Endothelial cell of umbilical vein (primary cell): ENCODE measurements around the gene PI4KA. TPM values are rescaled to one million over a fixed set of nuclear protein-coding genes. Genes with fewer than 3 reads are reported as not detected.

ENCODE experiments used
- BruUV-seq: library from RNA; stranded (reverse); fragments of 400-500 nt; replicated peaks from 2 replicates; lab custom pipeline; 2021; lab: Mats Ljungman, UMichigan
- CTCF ChIA-PET: fragments of 300-600, 350-600 bp; sonication (Branson Sonifier 250); formaldehyde crosslinking; loops from one replicate; lab custom pipeline; 2021; ENCODE audit warnings: antibody characterized with exemption, inconsistent platforms; lab: Charles Lee
- POLR2A ChIA-PET: fragments of 300-600, 350-600 bp; sonication (Branson Sonifier 250); formaldehyde crosslinking; loops from one replicate; lab custom pipeline; 2021; ENCODE audit warnings: antibody characterized with exemption, inconsistent platforms; lab: Charles Lee
- DNase-seq: peaks from one replicate; pipeline ENCODE4 v3.0.0-alpha.2; 2011; ENCODE audit warnings: low read depth, low spot score
- FAIRE-seq: peaks from 2 replicates; lab custom pipeline; 2011; peaks lifted over from hg19 to GRCh38; lab: Jason Lieb, UNC
- H2AFZ ChIP-seq: 2 replicates; pipeline ENCODE4 v1.6.0; 2012; ENCODE audit warnings: low read depth, low read length, control low read depth, inconsistent platforms
- H3K27ac ChIP-seq: 2 replicates; pipeline ENCODE4 v1.5.1; 2011; ENCODE audit warnings: low read depth, mild to moderate bottlenecking, control low read depth, low read length, moderate library complexity; ENCODE audit not compliant: insufficient read depth
- H3K27me3 ChIP-seq, 2 experiments: 2 replicates each; pipeline versions ENCODE4 v1.6.0 to v1.6.1; 2011; ENCODE audit warnings: low read length in 2 of 2, mixed read lengths in 1 of 2; ENCODE audit not compliant: control insufficient read depth in 2 of 2, insufficient read depth in 2 of 2
- H3K36me3 ChIP-seq, 2 experiments: 2 replicates in 1 of 2; 3 replicates in 1 of 2; pipeline ENCODE4 v1.5.1; 2011; ENCODE audit warnings: low read length in 2 of 2, mild to moderate bottlenecking in 1 of 2, moderate library complexity in 1 of 2; ENCODE audit not compliant: control insufficient read depth in 2 of 2, insufficient read depth in 2 of 2; ENCODE audit errors: extremely low read depth in 1 of 2
- H3K4me1 ChIP-seq: 3 replicates; pipeline ENCODE4 v1.5.1; 2011; ENCODE audit warnings: mild to moderate bottlenecking, low read length; ENCODE audit not compliant: control insufficient read depth, insufficient read depth; ENCODE audit errors: extremely low read depth
- H3K4me2 ChIP-seq: 2 replicates; pipeline ENCODE4 v1.6.1; 2011; ENCODE audit warnings: low read length, control low read depth, mixed read lengths; ENCODE audit not compliant: insufficient read depth
- H3K4me3 ChIP-seq, 3 experiments: fragments of 200-600 bp in 1 of 3; sonication (generic), shearing (Covaris generic) in 1 of 3; replicated peaks in 1 of 3; 2 replicates each; pipeline ENCODE4 v1.5.1; 2011 to 2016; ENCODE audit warnings: control low read depth in 3 of 3, low read length in 3 of 3, mild to moderate bottlenecking in 2 of 3, inconsistent platforms in 1 of 3, low read depth in 1 of 3, moderate library complexity in 1 of 3; ENCODE audit not compliant: insufficient read depth in 1 of 3
- H3K79me2 ChIP-seq: 2 replicates; pipeline ENCODE4 v1.6.0; 2012; ENCODE audit warnings: low read length, inconsistent platforms; ENCODE audit not compliant: control insufficient read depth, insufficient read depth
- H3K9ac ChIP-seq: replicated peaks from 2 replicates; pipeline ENCODE3; 2011; ENCODE audit warnings: low read length, control low read depth; ENCODE audit not compliant: insufficient read depth; ENCODE audit errors: extremely low read depth
- H3K9me1 ChIP-seq: replicated peaks from 3 replicates; pipeline ENCODE4 v1.6.0; 2011; ENCODE audit warnings: mild to moderate bottlenecking, low read length; ENCODE audit not compliant: control insufficient read depth, insufficient read depth; ENCODE audit errors: extremely low read depth
- H3K9me3 ChIP-seq: replicated peaks from 2 replicates; pipeline ENCODE4 v1.5.1; 2012; ENCODE audit warnings: low read length, inconsistent platforms; ENCODE audit not compliant: control insufficient read depth, insufficient read depth
- H4K20me1 ChIP-seq: replicated peaks from 2 replicates; pipeline ENCODE3; 2011; ENCODE audit warnings: mild to moderate bottlenecking, low read length; ENCODE audit not compliant: control insufficient read depth, insufficient read depth; ENCODE audit errors: extremely low read depth
- FOS ChIP-seq: IDR thresholded peaks from 2 replicates; pipeline ENCODE4 v1.6.1; 2011; ENCODE audit warnings: mild to moderate bottlenecking, low read length, moderate library complexity, borderline replicate concordance; ENCODE audit not compliant: insufficient read depth
- JUN ChIP-seq: IDR thresholded peaks from 2 replicates; pipeline ENCODE4 v1.6.1; 2011; ENCODE audit warnings: borderline replicate concordance, low read depth; ENCODE audit not compliant: insufficient read length, insufficient read depth
- POLR2AphosphoS5 ChIP-seq: IDR thresholded peaks from 2 replicates; pipeline ENCODE4 v1.6.1; 2012; ENCODE audit warnings: low read depth, mild to moderate bottlenecking, control low read depth, low read length, moderate library complexity; ENCODE audit not compliant: insufficient read depth
- dilution Hi-C: fragments of 300-500 bp; cut with MboI; formaldehyde crosslinking; loops from one replicate; pipeline ENCODE4 v1.15.0; 2019; ENCODE audit warnings: low sequenced_read_pairs; ENCODE audit not compliant: extremely low pct_ligation_motif_present
- intact Hi-C: fragments of 100-400 bp; cut with micrococcal nuclease; formaldehyde crosslinking; loops from one replicate; pipeline ENCODE4 v1.10.0; 2022
- polyA plus RNA-seq, 4 experiments: library from polyadenylated mRNA; depleted of rRNA in 3 of 4; stranded (reverse) in 3 of 4; unstranded in 1 of 4; fragments of >200 nt; gene quantifications; 2 replicates each; pipeline versions ENCODE4 v1.2.1 to v1.2.3, GENCODE V29; 2011 to 2012; ENCODE audit warnings: missing spikeins in 1 of 4
- total RNA-seq: library from RNA; stranded (reverse); gene quantifications from 2 replicates; pipeline ENCODE4 v1.2.3, GENCODE V29; 2021
- TF ChIP-seq, protein P1 (sequence below), 2 donors: IDR thresholded peaks; 1 replicate in 1 of 2; 2 replicates in 1 of 2; pipeline ENCODE4 v1.5.1; 2011; ENCODE audit warnings: low read length in 2 of 2, mild to moderate bottlenecking in 2 of 2, moderate library complexity in 2 of 2, control low read depth in 1 of 2, inconsistent platforms in 1 of 2, low read depth in 1 of 2; ENCODE audit not compliant: insufficient read depth in 1 of 2; ENCODE audit errors: extremely low read depth in 1 of 2

The PI4KA gene
- total and polyA plus RNA-seq, 2 donors (not counting 3 experiments of a cell fraction or from before 2014, with no cell fraction given) = 28.9 to 56.4 TPM

DNA sequence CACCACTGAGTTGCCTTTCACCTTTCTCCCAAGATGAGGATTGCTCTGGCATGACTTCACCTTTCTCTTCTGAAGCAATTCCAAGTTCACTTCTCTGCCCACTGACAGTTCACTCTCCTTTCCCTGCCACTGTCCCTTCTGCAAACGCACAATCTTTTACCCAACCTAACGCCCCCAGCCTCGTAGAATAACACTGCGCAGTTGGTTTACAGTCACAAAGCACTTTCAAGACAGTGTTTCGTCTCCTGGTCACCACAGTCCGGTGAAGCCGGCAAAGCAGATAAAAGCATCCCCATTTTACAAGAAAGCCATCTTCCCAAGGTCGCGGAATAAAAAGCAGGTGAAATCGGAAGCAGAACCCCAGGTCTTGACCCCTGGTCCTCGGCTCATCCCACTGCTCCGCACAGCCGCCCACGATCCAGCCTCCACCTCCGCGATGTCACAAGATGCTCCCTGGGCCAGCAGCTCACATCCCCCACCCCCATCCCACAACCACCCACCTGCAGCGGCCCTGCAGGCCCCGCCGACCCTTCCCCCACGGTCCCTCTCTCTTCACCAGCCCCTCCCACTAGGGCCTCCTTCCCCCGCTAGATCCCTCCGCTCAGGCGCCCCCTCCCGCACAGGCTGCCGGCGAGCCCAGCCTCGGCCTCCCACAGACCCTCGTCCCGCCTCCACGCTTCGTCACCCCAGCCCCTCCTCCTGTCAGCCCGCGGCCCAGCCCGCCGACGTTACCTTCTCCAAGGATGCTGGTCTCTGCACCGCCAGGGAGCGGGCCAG, 585 bp downstream of the PI4KA start:
- Histone ChIP-seq H3K9ac (peak overlapping the region; percentile 70), H3K9me1 (no peaks in the 10 kb centered on the region), H4K20me1 (peaks cover 2% of the 10 kb centered on the region), H3K27ac (peak overlapping the region; percentile 50), H3K4me1 (peaks cover 17% of the 10 kb centered on the region), H3K4me2 (peak overlapping the region; percentile 92), H3K27me3 (no peaks in the 10 kb centered on the region), H3K36me3 (peaks cover 0 to 7% of the 10 kb centered on the region in 2 experiments), H3K9me3 (no peaks in the 10 kb centered on the region), H3K4me3 (peak overlapping the region; percentile 46 to 79 (median 79)), H2AFZ (peak overlapping the region; percentile 81), H3K79me2 (peaks cover 46% of the 10 kb centered on the region)
- intact Hi-C loops (loop anchor here (1.0 kb wide), 2 partner anchors 59 to 74 kb away; partner anchors contain the start of gene CRKL), dilution Hi-C loops (no loop called here)
- ChIA-PET POLR2A (no interaction called here), CTCF (no interaction called here)
- DNase-seq (peak; percentile 88), FAIRE-seq (peak; percentile 88)
- TF ChIP-seq FOS = no peak
- TF ChIP-seq JUN = no peak
- no TSS peak for BruUV-seq

DNA sequence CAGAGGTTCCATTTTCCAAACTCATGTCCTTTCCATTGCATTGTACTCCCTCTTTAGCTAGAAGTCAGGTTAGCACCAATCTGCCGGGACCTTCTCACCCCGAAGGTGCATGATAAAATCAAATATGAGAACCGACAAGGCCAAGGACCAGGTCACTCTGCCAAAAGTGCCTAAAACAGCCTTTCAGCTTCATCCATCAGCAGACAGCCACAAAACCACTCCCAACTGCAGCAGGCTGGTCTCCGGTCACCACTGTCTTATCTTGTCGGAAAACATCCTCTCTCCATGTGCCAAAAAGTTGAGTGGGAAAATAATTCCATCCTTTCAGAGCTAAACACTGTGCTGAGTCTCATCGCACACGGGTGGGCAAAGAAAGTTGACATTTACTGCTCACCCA, 1.4 kb downstream of the PI4KA start:
- Histone ChIP-seq H3K4me3 (peak overlapping the region in 1 of 3 experiments; percentile 79), H4K20me1 (peaks cover 2% of the 10 kb centered on the region), H3K79me2 (peaks cover 52% of the 10 kb centered on the region), H3K27me3 (no peaks in the 10 kb centered on the region), H3K4me2 (peak overlapping the region; percentile 92), H3K4me1 (peaks cover 17% of the 10 kb centered on the region), H3K36me3 (peaks cover 0 to under 1% of the 10 kb centered on the region in 2 experiments), H3K9ac (no peak overlapping the region), H3K9me3 (no peaks in the 10 kb centered on the region), H3K27ac (no peak overlapping the region), H3K9me1 (no peaks in the 10 kb centered on the region), H2AFZ (no peak overlapping the region)
- no peak for TF ChIP-seq POLR2AphosphoS5
- TF ChIP-seq, protein P1, sequence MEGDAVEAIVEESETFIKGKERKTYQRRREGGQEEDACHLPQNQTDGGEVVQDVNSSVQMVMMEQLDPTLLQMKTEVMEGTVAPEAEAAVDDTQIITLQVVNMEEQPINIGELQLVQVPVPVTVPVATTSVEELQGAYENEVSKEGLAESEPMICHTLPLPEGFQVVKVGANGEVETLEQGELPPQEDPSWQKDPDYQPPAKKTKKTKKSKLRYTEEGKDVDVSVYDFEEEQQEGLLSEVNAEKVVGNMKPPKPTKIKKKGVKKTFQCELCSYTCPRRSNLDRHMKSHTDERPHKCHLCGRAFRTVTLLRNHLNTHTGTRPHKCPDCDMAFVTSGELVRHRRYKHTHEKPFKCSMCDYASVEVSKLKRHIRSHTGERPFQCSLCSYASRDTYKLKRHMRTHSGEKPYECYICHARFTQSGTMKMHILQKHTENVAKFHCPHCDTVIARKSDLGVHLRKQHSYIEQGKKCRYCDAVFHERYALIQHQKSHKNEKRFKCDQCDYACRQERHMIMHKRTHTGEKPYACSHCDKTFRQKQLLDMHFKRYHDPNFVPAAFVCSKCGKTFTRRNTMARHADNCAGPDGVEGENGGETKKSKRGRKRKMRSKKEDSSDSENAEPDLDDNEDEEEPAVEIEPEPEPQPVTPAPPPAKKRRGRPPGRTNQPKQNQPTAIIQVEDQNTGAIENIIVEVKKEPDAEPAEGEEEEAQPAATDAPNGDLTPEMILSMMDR (IDR thresholded peaks at IDR 0.05; ENCODE audit: extremely low read depth in 1 of 2, insufficient read depth in 1 of 2, low read depth in 1 of 2, low read length in 2 of 2) = no peak
- BruUV-seq = TSS peak; percentile 26
- ChIA-PET CTCF (no interaction called here), POLR2A (no interaction called here)
- intact Hi-C loops (no loop called here), dilution Hi-C loops (no loop called here)
- FAIRE-seq (peak; percentile 47), DNase-seq (no peak)
